ENCODE measurements around the gene CACNB3.

CACNB3 gene

DNA sequence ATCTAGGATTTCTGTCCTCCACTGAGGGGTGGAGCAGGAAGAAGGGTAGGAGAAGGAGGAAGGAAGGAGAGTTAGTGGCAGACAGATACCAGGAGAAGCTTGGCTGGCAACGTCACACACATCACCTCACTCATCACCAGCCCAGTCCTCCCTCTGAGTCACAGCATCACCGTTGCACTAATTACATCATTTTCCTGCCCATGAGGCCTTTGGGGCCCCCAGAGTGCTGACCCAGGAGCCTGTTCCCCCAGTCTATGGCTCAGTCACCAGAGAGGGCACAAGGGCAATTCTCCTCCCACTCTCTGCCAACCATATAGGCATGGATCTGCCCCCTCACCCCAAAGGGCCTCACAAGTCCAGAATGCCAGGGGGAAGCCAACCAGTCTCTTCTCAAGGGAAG is 42.8 kb downstream of the CACNB3 start:
- no peak for DNase-seq (ENCODE audit: low spot score)
- TF ChIP-seq, protein P1, sequence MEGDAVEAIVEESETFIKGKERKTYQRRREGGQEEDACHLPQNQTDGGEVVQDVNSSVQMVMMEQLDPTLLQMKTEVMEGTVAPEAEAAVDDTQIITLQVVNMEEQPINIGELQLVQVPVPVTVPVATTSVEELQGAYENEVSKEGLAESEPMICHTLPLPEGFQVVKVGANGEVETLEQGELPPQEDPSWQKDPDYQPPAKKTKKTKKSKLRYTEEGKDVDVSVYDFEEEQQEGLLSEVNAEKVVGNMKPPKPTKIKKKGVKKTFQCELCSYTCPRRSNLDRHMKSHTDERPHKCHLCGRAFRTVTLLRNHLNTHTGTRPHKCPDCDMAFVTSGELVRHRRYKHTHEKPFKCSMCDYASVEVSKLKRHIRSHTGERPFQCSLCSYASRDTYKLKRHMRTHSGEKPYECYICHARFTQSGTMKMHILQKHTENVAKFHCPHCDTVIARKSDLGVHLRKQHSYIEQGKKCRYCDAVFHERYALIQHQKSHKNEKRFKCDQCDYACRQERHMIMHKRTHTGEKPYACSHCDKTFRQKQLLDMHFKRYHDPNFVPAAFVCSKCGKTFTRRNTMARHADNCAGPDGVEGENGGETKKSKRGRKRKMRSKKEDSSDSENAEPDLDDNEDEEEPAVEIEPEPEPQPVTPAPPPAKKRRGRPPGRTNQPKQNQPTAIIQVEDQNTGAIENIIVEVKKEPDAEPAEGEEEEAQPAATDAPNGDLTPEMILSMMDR (IDR thresholded peaks at IDR 0.05; ENCODE audit: extremely low read depth, insufficient read depth, missing control alignments) = no peak
- in situ Hi-C loops (cut with MboI; ENCODE audit: low pct_unique_long_range_greater_than_20kb, low sequenced_read_pairs, unreplicated experiment) = no loop called here

DNA sequence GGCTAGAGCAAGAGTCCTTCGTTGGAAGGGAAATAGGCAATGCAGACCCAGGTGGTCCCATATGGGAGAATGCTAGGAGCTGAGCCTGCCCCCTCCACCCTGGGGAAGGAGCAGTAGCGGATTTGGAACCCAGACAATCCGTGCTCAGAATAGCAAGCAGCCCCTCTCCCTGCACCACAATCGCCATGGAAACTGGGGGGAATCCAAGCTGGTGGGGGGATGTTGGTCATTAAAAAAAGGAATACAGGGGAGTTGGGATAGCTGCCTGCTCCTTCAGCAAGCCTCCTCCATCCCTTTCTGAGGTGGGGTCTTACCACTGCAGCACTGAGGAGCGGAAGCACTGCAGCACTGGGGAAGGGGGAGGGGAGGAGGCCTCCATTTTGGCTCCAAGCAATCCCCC is 44.5 kb downstream of the CACNB3 start:
- DNase-seq (ENCODE audit: low spot score) = no peak
- in situ Hi-C loops (cut with MboI; ENCODE audit: low pct_unique_long_range_greater_than_20kb, low sequenced_read_pairs, unreplicated experiment) = no loop called here
- TF ChIP-seq, protein P1 (IDR thresholded peaks at IDR 0.05; ENCODE audit: extremely low read depth, insufficient read depth, missing control alignments) = no peak

- TF ChIP-seq, protein P1 (IDR thresholded peaks at IDR 0.05; ENCODE audit: extremely low read depth, insufficient read depth, missing control alignments) = no peak
- DNase-seq (ENCODE audit: low spot score) = no peak
- in situ Hi-C loops (cut with MboI; ENCODE audit: low pct_unique_long_range_greater_than_20kb, low sequenced_read_pairs, unreplicated experiment) = no loop called here
Measured at GRCh38 chr12:48863291-48863690, 45.0 kb downstream of the CACNB3 start.

GRCh38 chr12:48865281-48866051 is 47.2 kb downstream of the CACNB3 start, which contains the start of gene RND1:
Gene RND1 (minus strand): TSS chr12:48865870. CDS start chr12:48865767, 103 bp downstream.
- peak; percentile 92 for DNase-seq (ENCODE audit: low spot score)
- in situ Hi-C loops (cut with MboI; ENCODE audit: low pct_unique_long_range_greater_than_20kb, low sequenced_read_pairs, unreplicated experiment) = no loop called here
- TF ChIP-seq, protein P1 (IDR thresholded peaks at IDR 0.05; ENCODE audit: extremely low read depth, insufficient read depth, missing control alignments) = no peak

DNA sequence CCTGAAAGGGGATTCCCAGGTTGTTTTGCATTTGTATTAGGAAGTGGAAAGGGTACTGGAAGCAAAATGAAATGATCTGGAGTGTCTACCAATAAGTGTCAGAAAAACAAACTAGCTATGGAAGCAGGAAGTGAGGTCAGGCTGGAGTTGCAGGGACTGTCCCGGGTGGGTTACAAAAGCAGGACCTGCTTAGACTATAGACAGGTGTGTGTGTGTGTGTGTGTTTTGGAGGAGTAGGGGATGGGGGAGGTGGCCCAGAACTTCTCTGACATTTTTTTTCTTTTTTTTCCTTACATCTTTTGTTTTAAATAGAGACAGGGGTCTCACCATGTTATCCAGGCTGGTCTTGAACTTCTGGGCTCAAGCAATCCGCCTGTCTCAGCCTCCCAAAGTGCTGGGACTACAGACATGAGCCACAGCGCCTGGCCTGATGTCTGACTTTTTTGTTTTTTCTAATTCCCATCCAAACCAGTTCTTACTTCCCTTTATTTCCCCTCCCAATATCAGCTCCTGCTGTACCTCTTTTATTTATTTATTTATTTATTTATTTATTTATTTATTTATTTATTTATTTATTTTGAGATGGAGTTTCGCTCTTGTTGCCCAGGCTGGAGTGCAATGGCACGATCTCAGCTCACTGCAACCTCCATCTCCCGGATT is 47.9 kb downstream of the CACNB3 start:
- no peak for DNase-seq (ENCODE audit: low spot score)
- in situ Hi-C loops (cut with MboI; ENCODE audit: low pct_unique_long_range_greater_than_20kb, low sequenced_read_pairs, unreplicated experiment) = no loop called here

DNA sequence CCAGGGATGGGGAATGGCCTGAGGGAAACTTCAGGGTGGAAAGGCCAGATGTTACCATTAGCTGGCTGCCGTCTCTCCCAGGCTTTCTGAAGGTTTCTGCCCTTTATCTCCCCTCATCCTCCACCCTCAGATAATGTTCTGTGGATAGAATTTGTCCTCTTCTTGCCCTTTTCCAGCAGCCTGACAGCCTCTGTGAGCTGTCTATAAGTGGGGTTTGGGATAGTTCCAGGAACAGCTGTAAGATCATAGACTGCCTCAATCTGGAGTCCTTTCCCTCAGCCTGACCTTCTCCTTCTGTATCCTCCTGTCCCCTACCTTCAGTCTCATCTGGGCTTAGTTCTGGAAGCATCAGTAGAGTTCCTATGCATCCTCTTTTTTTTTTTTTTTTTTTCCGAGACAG is 50.2 kb downstream of the CACNB3 start:
- DNase-seq (ENCODE audit: low spot score) = no peak
- in situ Hi-C loops (cut with MboI; ENCODE audit: low pct_unique_long_range_greater_than_20kb, low sequenced_read_pairs, unreplicated experiment) = no loop called here
- TF ChIP-seq, protein P1 (IDR thresholded peaks at IDR 0.05; ENCODE audit: extremely low read depth, insufficient read depth, missing control alignments) = no peak

More for the DNA sequence above, 47.9 kb downstream of the CACNB3 start:
- TF ChIP-seq, protein P1 (IDR thresholded peaks at IDR 0.05; ENCODE audit: extremely low read depth, insufficient read depth, missing control alignments) = no peak
